ENCODE data around the gene TOMM7.
"Not testable (repeated sequence)": the region's sequence is repeated elsewhere in the genome, so short reads cannot be mapped to it uniquely, and the experiment has no call there.

TOMM7 gene

DNA sequence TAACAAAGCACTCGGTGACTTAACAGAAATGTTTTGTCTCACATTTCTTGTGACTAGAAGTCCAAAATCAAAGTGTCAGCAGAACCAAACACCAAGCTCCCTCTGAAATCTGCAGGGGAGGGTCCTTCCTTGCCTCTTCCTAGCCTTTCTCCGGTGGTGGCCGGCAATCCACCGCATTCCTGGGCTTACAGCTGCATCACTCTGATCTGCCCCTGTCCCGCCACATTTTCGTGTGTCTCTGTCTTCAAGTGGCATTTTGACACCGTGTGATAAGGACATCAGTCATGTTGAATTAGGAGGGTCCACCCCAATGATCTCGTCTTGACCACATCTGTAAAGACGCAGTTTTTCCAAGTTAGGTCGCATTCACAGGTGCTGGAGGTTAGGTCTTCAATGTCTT lies 30.5 kb upstream of the TOMM7 start:
- DNase-seq: no peak

DNA sequence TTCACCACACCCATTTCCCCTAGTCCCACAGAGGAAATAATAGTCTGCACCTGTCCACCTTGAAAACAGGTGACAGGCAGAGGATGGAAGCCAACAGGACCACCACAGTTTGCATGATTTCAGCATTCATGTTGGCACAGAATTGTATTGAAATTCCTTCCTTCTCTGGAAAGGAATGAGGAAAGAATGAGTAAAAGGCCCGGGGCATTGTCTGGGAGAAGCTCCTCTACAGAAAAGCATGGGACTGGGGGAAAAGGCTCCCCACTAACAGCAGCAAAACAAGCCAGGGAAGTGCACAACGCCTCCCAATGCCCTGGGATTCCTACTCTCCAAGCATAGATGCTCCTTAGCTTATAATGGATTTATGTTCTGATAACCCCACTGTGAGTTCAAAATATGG lies 28.5 kb upstream of the TOMM7 start:
- DNase-seq: no peak

DNA sequence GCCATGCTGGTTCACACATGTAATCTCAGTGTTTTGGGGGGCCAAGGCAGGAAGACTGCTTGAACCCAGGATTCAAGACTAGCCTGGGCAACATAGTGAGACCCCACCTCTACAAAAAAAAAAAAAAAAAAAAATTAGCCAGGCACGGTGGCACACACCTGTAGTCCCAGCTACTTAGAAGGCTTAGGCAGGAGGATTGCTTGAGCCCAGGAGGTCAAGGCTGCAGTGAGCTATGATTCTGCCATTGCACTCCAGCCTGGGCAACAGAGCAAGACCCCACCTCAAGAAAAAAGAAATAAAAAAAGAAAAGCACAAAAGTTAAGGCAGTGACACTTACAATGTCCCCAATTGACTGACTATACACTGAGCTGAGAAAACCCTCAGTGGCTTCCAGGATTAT lies 27.7 kb upstream of the TOMM7 start:
- not testable (repeated sequence) for DNase-seq

DNA sequence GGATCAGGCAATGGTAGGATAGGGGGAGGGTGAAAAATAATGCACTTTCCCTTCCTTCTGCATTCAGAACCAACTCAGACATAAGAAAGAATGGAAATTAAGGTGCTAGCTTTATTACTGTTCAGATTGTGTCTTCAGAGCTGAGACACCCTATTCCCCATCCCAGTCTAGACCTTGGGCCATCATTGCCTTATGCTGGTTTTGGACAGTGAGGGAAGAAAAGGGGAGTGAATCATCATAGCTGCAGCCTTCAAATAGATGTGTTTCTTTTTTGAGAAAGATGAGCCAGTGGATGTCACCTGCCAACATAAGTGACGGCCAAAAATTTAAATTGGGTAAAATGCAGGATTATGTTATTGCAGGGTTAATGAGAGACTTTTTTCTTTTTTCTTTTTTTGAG lies 27.0 kb upstream of the TOMM7 start:
- no peak for DNase-seq

DNA sequence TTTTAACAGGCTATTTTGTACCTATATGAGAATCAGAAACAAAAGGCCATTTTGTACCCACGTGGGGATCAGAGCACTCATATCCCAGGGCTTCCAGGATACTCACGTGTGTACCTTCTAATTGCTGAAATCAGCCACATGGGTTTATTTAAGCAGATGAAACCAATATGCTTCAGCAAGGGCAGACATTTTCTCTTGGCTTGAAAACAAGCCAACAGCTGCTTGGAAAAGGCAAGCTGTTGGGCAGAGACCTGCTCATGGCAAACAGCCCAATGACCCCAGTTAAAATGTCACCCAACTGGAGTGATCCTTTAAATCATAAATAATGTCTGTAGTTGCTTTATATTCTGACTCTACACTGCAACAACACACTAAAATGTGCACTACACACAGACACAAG lies 26.5 kb upstream of the TOMM7 start:
- DNase-seq: no peak

DNA sequence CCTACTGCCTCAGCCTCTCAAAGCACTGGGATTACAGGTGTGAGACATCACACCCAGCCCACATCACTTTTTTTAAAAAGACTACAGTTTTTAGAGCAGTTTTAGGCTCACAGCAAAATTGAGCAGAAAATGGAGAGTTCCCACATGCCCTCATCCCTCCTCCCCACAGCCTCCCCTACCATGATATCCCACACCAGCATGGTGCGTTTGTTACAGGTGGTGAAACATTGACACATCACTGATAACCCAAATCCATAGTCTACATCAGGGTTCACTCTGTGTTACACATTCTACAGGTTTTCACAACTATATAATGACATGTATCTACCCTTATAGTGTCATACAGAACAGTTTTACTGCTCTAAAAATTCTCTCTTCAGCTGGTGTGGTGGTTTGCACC lies 24.3 kb upstream of the TOMM7 start:
- no peak for DNase-seq

DNA sequence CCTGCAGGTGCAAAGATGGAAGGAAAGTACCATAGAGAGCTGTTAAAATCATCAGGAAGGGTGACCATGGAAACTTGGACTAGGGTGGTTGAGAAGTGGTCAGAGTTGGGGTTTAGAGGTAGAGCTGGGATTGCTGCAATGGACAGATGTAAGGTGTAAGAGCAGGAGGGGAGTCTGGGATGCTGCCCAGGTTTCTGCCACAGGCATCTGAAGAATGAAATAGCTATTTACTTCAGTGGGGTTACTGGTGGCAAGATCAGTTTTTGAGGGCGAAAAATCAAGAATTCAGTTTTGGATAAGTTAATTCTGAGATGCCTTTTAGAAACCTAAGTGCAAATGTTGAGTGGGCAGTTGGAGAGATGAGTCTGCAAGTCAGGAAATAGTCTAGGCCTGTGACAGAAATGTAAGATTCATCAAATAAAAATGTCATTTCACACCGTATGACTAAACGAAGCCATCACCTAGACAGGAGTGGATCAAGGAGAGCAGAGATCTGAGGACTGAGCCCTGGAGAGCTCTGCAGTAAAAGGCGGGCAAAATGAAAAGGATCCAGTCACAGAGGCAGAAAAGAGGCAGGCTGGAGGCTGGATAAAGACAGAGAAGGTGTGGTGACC lies 22.7 kb upstream of the TOMM7 start:
- DNase-seq: no peak

DNA sequence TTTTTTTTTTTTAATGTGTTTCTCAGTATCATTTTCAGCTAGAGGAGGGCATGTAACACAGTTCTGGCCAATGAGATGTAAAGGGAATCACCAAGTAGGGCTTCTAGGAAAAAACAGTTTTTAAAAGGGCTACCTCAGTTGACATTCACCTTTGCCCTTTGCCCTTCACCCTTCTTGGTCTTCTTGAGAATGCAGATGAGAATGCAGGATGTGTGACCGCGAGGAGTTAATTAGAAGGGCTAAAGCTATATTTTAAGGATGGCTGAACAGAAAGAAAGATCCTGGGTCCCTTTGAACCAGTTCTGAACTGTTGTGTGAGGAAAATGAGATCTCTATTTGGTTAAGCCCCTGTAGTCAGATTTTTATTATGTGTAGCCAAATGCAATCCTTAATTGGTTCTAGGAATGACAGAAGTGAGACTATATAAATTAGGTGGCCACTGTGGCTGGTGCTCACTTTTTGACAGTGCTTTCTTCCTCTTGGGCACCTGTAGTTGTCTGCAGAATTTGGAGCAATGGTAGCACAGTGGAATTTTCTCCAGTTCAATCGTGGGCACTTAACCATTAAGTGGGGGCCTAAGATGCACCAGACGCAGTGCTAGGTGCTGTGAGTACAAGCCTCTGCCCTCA lies 21.1 kb upstream of the TOMM7 start:
- DNase-seq: no peak

DNA sequence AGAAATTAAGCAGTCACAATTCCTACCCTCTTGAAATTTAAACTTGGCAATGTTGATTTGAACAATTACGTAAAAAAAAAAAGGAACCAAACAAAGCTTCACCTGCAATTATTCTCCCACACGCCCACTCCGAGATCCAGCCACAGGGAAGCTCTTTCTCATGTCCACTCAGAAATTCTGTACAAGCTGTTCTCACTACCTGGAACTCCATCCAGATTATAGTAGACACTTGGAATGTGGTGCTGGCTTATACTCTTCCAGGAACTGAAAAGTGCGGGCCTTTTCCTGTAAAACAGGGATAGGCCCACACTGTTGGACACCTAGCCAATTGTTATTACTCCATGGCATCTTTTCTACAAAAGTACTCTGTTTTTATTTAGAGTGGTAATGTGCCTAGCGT lies 20.3 kb upstream of the TOMM7 start:
- no peak for DNase-seq

DNA sequence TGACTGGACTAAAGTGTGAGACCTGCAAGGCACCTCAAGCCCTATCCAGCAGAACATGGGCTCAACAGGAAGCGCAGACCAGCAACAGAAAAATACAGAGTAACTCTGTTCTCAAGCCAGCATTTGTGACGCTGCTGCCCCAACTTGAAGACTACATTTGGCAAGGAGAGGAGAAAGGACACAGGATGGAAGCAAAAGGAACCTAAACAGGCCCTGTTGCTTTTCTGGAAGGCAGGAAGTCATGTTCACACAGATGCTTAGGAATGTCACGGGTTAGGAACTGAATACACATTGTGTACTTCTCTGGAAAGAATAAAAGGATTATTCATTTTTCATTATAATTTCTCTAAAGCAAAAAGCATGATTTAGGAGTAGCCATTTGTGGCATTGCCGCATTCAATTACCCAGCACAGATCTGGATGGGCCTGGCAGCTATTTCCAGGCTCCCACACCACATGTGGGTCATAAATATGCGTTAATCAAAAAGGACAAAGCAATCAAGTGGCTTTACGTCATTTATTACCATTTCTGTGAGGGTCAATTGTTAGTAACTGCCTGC lies 19.8 kb upstream of the TOMM7 start:
- no peak for DNase-seq

DNA sequence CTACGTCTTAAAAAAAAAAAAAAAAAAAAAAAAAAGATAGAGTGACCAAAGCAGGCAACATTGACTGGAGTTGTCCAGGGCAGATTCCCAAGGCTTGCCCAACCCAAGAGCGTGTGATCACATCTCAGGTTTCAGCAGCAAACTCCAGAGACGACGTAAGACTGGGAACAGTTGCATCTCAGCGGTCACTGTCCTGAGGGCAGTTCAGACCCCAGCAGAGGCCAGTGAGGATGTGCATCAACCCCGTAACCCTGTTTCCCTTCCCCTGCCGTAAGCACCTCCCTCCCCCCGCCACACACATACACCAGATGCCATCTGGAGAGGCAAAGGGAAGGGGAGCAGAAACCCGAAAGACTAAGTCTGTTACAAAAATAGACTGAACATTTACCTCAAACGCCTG lies 19.3 kb upstream of the TOMM7 start:
- DNase-seq: no peak

DNA sequence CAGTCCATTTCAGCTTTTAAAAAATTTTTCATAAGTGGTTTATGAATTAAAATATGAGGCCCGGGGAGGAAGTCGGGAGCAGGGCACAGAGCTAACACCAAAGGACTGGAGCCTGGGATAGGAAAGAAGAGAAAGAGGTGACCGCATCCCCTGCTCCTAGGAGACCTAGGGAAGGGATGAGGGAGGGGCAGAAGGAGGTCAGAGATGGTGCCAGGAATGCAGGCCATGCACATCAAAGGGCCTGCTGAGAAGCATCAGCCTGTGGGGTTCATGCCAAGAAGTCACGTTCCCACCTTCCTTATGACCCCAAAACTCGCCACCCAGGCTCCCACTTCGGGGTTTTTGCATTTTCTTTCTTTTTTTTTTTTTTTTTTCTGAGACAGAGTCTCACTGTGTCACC lies 14.7 kb upstream of the TOMM7 start:
- DNase-seq: no peak

DNA sequence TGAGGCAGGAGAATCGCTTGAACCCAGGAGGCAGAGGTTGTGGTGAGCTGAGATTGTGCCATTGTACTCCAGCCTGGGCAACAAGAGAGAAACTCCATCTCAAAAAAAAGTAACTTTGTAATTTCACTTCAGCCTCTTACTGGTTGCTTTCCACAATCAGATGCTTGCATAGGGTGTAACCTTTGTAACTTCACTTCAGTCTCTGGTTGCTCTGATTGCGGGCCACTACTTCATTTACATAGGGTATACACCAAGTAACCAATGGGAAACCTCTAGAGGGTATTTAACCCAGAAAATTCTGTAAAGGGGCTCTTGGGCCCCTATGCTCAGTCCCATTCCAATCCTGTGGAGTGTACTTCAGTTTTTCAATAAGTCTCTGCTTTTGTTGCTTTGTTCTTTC lies 13.9 kb upstream of the TOMM7 start:
- not testable (repeated sequence) for DNase-seq

DNA sequence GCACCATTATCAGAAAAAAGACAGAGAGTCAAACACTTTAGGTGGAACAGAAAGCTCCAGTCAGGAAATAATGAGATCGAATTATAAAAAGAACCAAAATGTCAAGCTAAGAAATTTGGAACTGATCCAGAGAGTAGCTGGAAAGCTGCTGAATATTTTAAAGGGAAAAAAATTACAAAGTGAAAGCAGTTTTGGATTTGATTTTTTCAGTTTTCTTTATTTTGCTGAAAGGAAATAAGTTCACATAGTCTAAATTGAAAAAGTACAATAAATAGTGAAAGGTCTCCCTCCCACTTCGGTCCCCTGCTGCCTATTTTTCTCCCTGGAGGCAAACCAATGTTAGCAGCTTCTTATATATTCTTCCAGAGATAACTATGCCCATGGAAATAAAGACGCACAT lies 11.3 kb upstream of the TOMM7 start:
- DNase-seq: no peak

DNA sequence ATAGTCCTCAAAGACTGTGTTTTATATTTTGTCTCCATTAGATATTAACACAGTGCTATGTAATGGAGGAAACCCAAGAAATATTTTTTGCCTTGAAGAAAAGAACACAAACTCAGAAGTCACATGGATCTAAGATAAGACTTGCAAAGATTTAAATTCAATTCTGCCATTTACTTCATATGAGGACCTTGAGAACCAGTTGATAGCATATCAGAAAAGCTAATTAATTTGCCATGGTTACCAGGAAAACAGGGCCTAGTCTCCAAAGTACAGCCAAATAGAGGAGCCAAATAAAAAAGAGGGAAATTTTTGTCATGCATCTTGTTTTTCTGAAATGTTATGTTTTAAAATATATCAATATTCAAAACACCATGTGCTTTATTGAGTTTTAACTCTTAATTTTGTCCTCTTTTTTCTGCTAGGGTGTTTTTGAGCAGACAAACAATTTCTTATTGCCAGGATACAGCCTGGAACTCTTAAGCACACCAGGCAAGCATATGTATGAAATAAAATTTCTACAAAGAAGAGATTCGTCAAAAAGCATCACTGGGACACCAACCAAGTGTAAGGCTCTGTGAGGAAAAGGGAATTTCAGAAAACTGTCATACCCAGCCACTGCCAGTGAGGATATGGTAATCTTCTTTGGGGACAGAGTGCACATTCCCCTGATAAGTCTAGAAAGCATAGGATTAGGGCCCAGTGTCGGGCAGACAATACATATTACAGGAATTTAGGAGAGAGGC lies 10.6 kb upstream of the TOMM7 start:
- no peak for DNase-seq

DNA sequence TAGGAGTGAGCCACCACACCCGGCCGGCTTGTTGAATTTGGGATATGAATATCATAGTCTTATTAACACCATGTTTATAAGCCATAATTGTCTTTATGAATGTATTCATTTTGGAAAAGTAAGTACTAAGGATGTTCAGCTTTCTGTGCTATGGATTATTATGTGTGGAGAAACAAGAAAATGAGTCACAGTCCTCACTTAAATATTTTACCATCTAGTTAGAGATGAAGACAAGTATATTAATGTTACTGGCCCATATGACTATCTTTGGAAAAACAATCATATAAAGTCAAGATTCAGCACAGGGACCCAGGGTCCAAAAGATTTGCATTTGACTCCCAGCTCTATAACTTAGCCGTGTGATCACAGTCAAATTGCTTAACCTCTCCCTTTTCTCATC lies 9.8 kb upstream of the TOMM7 start:
- no peak for DNase-seq

DNA sequence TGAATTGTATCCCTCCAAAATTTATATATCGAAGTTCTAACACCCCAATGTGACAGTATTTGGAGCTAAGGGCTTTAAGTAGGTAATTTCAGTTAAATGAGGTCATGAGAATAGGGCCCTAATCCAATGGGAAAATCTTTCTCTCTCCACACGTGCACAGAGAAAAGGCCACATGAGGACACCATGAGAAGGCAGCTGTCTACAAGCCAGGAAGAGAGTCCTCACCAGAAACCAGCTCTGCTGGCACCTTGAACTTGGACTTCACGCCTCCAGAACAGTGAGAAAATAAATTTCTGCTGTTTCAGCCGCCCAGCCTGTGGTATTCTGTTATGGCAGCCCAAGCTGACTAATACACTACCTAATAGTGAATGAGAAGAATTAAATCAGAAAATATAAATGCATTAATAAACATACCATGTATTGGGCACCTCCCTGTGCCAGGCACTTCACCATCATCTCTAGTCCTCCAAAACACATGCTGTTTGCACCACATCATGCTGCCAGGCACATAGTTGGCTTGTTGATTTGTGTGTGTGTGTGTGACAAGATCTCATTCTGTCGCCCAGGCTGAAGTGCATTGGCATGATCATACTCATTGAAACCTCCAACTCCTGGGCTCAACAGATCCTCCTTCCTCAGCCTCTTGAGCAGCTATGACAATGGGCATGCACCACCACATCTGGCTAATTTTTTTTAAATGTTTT lies 9.1 kb upstream of the TOMM7 start:
- no peak for DNase-seq

DNA sequence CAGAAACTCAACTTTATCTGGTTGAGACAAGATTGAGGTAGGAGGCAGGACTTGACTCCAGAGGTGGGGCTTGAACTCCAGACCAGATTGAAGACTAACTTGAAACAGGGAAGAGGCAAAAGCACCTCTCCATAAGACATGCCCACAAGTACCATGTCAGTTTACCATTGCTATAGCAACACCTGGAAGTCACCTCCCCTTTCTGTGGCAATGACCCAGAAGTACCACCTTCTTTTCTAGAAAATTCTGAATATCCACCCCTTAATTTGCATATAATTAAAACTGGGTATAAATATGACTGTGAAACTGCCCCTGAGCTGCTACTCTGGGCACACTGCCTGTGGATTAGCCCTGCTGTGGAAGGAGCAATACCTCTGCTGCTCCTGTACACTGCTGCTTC lies 4.9 kb upstream of the TOMM7 start:
- DNase-seq: no peak

DNA sequence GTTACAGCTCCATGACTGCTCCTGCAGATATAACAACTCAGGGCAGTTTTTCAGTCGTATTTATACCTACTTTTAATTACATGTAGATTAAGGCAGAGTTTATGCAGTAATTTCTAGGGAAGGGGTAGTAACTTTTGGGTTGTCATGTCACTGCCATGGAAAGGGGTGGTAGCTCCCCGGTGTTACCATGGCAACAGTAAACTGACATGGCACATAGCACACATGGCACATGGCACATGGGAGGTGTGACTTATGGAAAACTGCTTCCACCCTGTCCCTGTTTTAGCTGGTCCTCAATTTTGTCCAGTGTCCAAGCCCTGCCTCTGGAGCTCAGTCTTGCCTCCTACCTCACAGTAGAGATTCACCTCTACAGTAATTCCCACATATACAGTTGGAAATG lies 3.9 kb upstream of the TOMM7 start:
- no peak for DNase-seq

DNA sequence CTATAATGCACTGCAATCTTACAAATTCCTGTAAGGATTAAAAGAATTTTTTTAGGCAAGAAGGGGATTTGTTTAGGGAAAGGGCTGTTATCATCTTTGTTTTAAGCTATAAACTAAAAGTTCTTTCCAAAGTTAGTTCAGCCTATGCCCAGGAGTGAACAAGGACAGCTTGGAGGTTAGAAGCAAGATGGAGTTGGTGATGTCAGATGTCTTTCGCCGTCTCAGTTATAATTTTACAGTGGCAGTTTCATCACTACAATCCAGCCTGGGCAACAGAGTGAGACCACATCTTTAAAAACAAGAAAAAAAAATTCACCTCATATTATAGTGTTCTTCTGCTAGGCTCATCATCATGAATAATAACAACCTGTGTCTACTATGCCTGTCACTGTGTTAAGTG lies 2.1 kb upstream of the TOMM7 start:
- DNase-seq: no peak

DNA sequence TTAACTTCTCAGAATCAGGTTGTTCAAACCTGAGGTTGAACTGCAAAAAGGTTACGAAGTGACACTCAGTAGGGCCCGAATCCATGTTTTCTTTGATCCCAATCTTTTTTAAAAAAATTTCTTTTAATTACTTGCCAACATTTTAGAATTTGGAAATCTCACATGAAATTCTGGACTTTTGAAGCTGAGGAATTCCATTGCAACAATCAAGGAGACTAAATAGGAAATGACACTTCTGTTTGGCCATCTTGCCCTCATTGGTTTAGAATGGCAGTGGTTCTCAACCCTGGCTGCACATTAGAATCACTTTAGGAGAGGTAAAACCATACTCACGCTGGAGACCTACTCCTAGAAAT lies 471 bp upstream of the TOMM7 start:
- DNase-seq: no peak

DNA sequence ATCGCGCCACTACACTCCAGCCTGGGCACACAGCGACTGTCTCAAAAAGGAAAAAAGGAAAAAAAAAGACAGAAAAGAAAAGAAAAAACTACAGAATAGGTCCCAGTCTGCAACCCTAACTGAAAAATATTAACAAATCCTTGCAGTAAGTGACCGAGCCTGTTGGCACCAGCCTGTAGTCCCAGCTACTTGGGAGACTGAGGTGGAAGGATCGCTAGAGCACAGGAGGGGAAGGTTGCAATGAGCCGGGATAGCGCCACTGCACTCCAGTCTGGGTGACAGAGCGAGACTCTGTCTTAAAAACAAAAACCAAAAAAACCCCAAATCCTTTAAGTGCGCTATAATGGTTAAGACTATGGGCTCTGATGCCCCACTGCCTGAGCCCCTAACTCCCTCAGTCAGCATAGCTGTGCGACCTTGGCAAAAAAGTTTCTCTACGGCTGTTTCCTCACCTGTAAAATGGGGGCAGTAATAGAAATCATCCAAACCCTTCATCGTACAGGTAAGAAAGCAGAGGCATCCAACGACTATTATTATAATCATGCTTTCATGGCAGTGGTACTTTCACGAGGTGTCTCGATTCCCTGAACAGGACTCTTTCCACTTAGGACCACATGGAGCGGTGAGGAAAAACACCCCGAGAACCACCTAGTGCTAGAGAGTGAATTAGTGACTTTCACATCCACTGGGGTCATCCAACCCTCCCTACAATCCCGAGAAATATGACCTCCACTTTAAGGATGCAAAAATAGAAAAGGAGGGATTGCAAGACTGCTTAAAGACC lies 755 bp downstream of the TOMM7 start:
- DNase-seq: no peak

DNA sequence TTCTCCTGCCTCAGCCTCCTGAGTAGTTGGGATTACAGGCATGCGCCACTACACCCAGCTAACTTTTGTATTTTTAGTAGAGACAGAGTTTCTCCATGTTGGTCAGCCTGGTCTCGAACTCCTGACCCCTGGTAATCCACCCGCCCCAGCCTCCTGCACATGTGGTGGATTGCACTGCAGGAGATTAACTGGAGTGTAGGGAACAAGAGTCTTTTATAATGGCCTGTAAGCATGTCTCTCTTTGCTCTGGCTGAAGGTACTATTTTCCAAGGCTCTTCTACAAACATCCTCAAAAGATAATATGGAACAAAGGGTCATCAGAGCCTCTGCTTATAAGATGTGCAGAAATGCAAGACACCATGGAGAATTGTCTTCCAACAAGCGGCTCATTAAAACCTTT lies 3.2 kb downstream of the TOMM7 start:
- DNase-seq: no peak
